Retinal pigment epithelial cell (primary cell): Measurements from ENCODE around the gene NEK2.
"Not testable (repeated sequence)": the region's sequence is repeated elsewhere in the genome, so short reads cannot be mapped to it uniquely, and the experiment has no call there.

ENCODE experiments used
- DNase-seq: peaks from one replicate; pipeline ENCODE4 v3.0.0-alpha.2; 2010; ENCODE audit warnings: low read depth
- H3K4me3 ChIP-seq: 2 replicates; pipeline ENCODE4 v1.5.1; 2011; ENCODE audit warnings: mild to moderate bottlenecking, low read length, control low read depth, moderate library complexity
- TF ChIP-seq, protein P1 (sequence below): conservative IDR thresholded peaks from 2 replicates; pipeline ENCODE4 v1.5.1; 2011; ENCODE audit warnings: low read depth, low read length, control low read depth, inconsistent platforms

Gene NEK2

DNA sequence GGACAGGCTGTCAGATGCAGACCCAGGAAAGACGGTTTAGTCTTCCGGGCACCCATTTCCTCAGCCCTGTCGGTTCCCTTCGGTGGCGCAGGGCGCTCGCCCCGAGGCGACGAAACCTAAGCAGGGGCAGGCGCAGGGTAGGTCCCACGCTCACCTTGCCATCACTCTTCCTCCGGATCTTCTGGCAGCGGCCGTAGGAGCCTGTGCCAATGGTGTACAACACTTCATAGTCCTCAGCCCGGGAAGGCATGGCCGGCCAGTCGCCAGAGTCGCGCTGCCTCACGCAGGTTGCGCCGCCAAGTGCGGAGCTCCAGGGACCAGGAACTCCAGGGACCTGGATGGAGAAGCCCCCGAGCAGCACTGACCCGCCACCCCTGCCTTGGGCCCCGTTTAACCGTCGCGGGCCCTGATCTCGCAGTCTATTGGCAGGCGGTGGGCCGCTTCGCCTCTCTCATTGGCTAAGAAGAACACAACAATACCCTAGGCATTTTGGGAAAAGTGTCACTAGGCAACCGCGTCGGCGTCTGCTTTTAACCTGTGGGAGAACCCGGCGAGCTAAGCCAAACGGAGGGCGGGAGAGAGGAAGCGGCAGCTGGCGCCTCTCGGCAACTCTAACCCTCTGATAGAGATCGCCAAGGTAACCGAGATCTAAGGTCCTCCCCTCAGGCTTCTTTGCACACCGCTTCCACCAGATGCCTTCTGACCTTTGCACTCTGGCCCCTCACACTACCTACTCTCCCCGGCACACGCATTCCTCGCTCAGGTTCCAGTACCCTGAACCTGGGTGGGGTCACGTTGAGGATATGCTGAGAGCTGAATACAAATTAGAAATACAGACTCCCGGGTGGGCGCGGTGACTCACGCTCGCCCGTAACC lies at the start of gene NEK2:
Gene NEK2, minus strand, starts transcription at position 392 of the 876 bp plus-strand sequence. Its CDS starts 142 bp downstream, at position 250.
- DNase-seq = peak; percentile 80
- H3K4me3 ChIP-seq = peak within 1 kb of the TSS; percentile 86
- TF ChIP-seq, protein P1, sequence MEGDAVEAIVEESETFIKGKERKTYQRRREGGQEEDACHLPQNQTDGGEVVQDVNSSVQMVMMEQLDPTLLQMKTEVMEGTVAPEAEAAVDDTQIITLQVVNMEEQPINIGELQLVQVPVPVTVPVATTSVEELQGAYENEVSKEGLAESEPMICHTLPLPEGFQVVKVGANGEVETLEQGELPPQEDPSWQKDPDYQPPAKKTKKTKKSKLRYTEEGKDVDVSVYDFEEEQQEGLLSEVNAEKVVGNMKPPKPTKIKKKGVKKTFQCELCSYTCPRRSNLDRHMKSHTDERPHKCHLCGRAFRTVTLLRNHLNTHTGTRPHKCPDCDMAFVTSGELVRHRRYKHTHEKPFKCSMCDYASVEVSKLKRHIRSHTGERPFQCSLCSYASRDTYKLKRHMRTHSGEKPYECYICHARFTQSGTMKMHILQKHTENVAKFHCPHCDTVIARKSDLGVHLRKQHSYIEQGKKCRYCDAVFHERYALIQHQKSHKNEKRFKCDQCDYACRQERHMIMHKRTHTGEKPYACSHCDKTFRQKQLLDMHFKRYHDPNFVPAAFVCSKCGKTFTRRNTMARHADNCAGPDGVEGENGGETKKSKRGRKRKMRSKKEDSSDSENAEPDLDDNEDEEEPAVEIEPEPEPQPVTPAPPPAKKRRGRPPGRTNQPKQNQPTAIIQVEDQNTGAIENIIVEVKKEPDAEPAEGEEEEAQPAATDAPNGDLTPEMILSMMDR = no peak

DNA sequence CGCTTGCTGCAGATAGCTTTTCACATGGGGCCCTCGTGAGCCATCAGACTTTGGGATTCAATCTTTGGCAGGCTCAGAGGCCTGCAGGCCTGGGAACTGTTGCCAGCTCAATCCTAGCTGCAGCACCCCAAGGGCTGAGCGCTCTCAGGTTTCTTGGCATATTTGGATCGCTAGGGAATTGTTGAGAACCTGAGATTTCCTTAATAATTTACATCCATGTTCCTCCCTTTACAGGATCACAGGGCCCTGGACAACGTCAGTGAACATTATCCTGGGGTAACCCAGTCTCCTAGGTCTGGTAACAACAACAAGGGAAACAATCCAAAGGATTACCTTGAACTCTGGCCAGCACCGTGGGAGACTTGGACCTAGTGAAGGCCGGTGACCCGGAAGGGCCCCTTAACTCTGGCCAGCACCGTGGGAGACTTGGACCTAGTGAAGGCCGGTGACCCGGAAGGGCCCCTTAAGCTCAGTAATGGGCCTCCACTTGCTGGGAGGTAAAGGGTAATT lies 49.3 kb upstream of the NEK2 start:
- no peak overlapping the region for H3K4me3 ChIP-seq
- TF ChIP-seq, protein P1 = no peak
- DNase-seq = peak; percentile 87

DNA sequence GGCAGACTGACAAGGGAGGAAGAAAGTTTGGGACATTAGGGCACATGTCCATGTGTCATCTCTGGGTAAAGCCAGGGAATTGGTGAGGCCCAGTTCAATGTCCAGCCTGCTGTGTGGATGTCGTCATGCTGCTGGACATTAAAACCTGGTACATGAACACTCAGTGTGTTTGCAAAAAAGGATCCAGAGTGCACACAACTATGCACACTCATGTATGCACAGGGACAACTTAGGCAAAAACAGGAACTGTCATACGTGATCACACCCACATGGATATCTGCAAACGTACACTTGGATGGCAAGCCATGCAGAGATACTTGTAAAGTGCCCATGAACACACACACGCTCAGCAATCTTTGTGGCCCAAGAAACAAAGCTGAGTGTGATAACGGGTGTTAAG lies 47.9 kb upstream of the NEK2 start:
- TF ChIP-seq, protein P1 = no peak
- no peak overlapping the region for H3K4me3 ChIP-seq
- no peak for DNase-seq

DNA sequence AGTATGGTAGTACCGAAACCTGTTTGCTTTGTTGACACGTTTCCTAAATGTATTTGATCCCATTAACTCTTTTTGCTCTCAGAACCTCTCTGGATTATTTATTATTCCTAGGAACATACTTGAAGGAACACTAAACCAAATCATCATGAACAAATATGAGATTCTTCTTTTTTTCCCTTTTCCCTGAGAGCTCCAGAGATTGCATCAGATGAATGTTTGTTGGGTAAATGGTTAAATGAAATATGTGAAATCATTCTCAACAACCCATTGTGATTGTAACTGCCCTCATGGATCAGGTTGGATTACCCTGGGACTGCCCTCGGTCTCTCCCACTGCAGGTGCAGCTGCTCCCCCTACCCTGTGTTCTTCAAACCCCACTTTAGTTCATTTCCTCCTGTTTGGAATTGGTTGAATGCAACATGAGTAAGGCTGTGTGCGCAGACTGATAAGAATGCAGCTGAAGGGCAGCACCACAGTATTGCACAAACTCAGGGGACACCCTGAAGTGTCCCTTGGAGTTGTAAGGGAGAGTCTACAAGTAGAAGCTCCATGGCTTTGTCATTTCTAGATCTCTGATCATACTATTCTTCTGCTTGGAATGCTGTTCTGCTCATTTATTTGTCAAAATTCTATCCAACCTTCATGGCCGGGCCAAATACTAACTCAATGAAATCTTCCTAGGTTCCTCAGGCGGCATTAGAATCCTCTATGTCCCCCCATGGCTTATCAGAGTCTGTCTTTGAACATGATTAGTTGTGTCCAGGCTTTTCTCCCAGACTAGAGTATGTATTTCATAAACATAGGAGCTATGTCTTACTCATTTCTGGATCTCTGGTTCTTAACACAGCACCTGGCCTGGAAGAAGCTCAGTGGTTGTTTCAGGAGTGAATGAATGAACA lies 47.1 kb upstream of the NEK2 start:
- TF ChIP-seq, protein P1 = no peak
- H3K4me3 ChIP-seq = no peak overlapping the region
- DNase-seq = no peak

DNA sequence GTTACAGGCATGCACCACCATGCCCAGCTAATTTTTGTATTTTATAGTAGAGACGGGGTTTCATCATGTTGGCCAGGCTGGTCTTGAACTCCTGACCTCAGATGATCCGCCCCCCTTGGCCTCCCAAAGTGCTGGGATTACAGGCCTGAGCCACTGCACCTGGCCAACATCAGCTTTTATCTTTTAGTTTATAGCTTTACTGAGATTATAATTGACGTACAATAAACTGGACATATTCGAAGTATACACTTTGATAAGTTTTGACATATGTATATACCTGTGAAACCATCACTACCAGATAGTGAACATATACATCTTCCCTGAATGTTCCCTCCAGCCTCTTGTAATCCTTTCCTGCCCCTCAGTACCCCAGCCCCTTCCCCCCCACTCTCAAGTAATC lies 41.1 kb upstream of the NEK2 start:
- H3K4me3 ChIP-seq, DNase-seq: not testable (repeated sequence)

DNA sequence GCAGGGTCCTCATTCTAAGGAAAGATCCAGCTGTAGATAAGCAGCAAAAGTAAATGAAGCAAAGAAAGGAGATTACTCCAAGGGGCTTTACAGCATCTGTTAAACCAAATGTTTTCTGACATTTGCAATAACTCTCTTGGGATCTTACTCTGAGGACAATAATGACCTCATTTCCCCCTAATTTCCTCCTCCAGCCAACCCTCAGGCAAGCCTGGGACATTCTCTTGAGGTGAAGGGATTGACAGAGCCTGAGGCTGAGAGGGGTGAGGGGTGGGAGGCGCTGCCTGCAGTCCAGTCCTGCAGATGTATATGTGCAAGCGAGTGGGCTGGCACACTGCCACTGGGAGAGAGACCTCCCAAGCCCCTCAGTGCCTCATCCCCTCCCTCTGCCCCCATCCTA lies 40.5 kb upstream of the NEK2 start:
- no peak for DNase-seq
- no peak overlapping the region for H3K4me3 ChIP-seq
- TF ChIP-seq, protein P1 = no peak

DNA sequence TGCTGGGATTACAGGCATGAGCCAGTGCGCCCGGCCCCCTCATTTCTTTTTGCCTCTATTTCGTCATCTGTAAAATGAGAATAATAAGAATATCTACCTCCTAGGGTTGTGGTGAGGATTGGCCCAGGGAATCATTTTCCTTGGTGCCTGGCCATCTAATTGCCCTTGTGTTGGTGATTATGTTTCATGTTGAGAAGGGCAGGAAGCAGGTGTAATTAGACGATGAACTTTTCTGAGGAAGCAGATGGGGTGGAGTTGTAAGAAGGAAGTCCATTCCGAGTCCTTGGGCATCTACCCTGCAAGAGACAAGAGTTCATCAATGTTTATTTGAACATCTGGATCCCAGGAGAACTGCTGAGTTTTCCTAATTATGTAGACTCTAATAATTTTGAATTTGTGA lies 38.7 kb upstream of the NEK2 start:
- H3K4me3 ChIP-seq = no peak overlapping the region
- TF ChIP-seq, protein P1 = no peak
- DNase-seq = no peak
